Activated CD8-positive, alpha-beta memory T cell treated with anti-CD3 and anti-CD28 coated beads, Interleukin-2, amount 50 U/mL, for 24 hours (primary cell): ENCODE data around the gene TBL1X.
"Not testable (repeated sequence)": the region's sequence is repeated elsewhere in the genome, so short reads cannot be mapped to it uniquely, and the experiment has no call there.

ENCODE experiments used
- DNase-seq: peaks from one replicate; pipeline ENCODE4 v3.0.0-alpha.2; 2020; ENCODE audit errors: extremely low read depth

Gene TBL1X

DNA sequence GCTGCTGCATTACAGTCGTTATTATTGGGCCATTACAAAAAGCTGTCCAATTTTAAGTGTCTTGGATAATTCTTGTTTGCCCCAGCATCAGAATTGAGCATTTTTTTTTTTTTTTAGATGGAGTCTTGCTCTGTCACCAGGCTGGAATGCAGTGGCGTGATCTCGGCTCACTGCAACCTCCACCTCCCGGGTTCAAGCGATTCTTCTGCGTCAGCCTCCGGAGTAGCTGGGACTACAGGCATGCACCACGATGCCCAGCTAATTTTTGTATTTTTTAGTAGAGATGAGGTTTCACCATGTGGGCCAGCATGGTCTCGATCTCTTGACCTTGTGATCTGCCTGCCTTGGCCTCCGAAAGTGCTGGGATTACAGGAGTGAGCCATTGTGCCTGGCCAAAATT, 71.3 kb downstream of the TBL1X start:
- not testable (repeated sequence) for DNase-seq

DNA sequence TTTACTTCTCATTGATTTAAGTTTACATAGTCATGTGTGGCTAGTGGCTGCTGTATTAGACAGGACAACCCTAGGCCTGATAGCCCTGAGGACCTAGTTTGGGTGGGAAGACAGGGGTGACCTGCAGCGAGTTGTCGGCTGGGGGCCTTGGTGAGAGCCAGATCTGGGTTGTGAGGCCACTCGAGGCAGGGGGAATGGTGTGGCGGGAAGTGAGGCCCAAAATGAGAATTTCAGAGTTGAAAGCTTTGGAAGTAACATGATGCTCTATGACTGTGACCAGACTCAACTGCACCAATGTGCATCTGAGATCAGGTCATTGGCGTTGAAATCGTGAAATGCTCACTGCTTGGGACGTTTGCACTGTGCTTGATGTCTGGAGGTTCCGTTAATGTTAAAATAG, 72.9 kb downstream of the TBL1X start:
- DNase-seq = no peak

DNA sequence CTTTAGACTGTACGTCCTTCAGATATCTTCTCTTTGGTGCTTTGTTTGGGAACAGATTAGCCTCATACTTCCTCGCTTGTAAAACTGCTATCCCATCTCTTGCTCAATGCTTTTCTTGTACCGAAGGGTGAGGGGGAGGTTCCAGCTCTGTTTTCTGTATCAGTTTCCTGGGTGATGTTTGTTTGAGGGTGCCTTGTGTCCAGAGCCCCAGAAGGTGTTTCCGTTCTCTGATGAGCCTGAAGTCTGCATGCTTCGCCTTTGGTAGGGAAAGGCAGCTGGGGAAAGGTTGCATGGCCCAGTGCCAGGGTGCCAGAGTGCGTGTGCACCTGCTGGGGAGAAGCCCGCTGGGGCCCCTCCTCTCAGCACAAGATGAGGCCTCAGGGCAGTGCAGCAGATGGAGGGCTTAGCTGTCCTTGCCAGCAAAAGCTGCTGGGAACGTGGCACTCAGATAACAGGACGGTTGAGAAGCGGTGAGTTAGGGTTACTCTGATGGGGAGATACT, 73.7 kb downstream of the TBL1X start:
- no peak for DNase-seq

DNA sequence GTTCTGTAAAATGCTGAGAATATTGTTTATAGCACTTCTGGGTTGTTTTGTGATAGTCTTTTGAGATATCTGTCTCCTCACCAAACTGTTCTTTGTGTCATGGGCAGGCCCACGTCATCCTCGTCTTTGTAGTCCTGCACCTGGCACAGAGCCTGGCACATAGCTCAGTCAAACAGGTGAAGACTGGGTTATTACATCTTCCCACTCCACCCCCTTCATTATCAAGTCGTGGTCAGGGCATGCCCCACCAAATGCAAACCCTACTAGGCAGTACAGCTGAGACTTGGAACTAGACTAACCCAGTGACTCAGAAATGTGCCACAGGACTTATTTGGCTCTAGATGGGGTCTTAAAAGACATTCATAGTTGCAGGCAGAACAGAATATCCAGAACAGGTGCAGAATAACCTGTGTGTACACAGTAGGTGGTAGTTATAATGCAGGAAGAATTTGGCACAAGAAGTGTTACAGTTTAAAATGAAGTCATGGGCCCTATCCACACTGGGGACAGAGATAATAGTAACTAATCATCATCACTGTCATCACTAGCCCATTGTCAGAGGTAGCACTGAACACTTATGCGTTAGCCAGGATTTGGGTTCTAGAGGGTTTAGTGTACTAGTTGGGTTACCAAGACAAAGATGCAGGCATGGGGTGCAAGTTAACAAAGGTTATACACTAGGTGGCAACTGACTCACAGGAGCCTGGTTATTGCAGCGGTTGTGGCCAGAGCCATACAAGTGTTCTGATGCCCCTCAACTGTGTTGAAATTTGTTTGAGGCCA, 74.9 kb downstream of the TBL1X start:
- DNase-seq = no peak

DNA sequence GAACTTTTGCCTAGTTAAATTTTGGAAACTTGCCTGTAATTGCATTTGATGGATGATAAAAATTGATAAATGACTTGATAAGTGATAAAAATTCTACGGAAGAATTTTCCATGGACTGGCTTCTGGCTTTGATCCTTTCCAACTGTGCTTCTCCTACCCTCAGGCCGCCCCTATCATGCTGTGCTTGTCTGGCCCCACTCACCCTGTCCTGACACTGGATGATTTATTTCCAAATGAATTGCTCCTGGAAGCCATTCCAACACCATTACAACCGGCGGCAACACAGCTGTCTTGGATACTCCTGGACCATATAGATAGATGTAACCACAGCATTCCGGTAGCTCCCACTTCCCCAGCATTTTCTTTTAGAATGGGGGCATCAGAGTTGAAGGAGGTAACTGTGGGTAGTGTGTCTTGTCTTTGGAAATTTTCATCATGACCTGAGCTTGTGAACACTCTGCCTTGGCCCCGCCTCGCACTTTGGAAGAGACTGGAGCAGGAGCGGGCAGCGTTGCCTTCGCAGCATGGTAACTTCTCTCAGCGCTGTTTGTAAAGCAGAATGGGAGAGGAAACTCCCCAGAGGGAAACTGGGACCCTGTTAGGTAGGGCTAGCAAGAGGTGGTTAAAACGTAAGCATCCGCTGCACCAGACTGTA, 77.4 kb downstream of the TBL1X start:
- DNase-seq = no peak

DNA sequence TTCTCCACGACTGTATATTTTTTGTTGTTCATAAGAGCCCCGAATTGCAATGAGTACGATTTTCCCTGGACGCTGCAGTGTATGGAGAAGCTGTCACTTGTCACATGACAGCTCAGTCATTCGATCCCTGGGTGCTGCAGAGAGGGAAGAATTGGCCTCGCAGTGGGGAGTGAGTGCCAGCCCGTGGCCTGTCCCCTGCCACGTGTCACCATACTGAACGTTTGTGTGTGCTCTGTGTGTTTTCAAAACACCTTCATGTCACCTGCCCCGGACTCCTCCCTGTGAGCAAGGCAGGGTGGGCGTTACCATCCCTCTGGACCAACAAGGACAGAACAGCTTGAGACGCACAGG, 77.9 kb downstream of the TBL1X start:
- no peak for DNase-seq

DNA sequence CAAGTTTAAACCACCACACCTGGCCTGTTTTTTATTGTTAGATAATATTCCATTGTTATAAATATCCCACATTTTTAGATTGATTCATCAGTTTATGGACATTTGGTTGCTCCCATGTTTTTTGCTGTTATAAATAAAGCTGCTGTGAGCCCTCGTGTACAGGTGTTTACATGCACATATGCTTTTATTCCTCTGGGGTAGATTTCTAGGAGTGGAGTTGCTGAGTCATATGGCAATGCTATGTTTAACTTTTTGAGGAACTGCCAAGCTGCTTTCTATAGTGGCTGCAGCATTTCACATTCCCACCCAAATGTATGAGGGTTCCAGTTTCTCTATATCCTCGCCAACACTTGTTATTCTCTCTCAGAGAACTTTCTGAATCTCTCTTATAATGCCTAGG, 90.5 kb downstream of the TBL1X start:
- DNase-seq = no peak

DNA sequence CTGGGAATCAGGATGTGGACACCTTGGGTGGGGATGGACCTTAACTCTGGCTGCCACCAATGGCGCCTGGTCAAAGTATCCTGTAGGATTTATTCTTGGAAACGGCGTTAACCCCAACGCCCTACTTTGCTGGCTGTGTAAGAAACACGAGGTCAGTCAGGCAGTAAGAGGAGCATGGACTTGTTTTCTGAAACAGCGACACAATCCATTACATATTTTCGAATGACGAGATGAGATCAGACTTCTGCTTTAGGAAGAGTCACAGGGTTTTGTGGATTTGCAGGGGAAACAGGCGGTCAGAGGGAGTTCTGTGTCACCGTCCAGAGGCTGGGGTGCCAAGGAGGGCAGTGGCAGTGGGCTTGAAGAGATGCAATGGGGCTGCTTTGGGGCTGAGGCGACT, 92.2 kb downstream of the TBL1X start:
- no peak for DNase-seq

DNA sequence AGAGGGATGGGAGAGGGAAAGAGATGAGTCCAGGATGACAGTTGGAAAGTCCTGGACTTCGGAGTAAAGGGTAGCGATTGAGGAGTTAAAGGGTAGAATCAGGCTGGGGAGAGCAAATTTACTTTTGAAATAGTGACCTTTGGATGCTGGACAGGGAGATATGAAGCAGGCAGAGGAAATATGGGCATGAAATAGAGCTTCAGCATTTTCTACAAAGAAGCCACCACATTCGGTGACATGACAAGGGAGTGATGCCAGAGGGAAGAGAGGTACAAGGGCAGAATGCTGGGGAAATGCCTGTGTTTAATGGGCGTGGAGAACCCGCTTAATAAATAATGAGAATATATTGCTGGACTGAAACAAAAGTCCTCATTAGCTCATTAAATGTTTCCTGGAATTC, 92.7 kb downstream of the TBL1X start:
- no peak for DNase-seq

DNA sequence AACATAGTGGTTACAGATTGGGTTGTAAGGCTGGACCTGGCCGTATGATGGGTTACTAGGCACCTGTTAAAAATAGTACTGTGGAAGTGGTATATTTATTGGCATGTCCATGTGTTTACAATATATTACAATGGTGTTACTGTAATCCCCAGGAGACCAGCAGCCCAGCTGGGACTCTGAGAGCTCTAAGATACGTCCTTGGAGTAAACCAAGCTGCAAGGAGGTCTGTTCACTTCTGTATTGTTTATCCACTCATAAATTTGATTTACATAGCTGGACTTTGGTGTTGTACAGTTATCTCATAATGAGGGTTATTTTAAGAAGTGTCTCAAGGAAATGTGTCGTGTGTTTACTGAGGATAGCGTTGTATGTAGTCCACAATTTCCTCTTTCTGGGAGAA, 93.8 kb downstream of the TBL1X start:
- DNase-seq = no peak

DNA sequence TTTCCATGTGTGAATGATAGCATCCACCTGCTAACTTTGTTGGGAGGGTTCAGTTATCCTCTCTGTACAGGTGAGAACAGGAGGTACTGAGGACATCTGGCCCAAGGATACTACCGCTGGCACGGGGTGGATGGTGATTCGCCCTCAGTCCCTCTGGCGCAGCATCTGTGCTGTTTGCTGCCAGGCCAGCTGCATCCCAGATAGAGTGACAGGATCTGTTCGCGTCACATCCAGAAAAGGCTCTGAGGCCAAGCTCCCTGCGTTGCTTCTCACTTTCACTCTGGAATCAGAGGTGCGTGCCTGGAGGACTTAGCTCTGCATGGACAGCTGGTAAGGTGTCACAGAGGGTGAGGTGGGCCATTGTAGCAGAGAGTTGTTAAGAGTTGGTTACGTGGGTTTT, 95.4 kb downstream of the TBL1X start:
- no peak for DNase-seq

DNA sequence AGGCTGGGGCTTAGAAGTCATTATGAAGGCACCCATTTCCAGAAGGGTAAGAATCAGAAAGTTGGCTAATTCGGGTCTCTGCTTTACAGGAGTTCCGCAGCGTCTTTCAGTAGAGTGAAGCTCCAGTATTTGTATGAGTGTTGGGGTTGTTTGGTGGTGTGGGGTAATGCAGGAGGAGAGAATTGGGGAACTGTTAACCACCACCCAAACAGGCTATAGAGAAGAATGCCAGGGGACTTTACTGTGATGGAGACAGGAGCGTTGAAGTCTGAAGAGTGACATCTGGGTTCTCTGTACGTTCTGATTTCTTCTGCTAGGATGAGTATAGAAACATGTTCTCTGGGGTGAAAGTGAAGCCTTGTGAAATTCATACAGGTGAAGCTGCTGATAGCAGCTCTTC, 96.3 kb downstream of the TBL1X start:
- no peak for DNase-seq

DNA sequence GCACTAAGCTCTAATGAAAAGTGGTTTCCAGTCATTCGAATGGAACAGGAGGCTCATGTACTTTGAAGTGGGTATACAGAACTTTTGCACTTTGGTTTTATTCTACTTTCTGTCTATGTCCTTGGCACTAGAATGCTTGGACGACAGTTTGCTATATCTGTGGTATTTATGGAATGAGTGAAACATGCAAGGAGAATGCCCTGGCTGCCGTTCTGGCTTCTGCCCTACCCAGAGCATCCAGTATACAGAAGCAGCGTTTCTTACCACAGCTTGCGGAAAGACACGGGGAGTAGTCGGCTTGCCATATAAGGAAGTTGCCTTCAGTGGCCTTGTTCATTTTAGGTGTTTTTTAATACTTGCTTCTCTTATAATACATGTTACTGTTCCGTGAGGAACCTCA, 98.0 kb downstream of the TBL1X start:
- no peak for DNase-seq

DNA sequence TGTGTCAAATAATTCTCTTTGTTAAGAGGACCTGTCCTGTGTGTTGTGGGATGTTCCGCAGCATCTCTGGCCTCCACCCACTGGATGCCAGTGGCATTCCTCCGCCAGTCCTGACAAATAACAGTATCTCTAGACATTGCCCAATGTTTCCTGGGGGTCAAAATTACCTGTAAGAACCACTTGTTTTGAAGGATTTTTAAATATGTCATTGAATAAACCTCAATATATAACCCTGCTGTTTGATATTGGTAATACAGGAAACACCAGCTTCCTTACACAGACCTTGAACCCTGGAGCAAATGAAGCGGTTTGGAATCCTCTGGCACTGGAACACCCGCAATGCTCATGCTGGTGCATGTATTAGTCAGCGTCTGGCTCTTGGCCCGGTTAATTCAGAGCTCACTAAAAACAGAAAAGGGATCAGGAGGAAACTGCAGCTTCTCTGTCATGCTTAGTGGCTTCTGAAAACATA, 101.3 kb downstream of the TBL1X start:
- no peak for DNase-seq

DNA sequence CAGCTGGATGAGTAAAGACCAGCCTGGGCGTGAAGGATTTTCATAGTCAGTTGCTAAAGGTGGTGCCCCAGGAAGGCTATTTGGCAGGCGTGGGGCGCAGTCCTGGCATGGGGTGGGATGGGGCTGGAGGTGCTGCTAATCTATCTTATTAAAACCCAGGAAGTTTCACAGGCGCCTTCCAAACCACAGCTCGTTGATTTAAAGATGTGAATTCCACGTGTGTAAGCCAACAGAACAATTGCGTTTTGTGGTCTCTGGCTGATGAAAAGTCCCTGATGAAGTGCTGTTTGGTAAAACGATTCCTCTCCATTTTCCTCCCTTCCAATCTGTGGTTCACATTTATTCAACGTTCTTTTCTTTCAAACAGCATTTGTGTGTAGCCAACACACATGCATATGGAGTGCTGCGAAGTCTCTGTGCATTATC, 105.0 kb downstream of the TBL1X start:
- no peak for DNase-seq

DNA sequence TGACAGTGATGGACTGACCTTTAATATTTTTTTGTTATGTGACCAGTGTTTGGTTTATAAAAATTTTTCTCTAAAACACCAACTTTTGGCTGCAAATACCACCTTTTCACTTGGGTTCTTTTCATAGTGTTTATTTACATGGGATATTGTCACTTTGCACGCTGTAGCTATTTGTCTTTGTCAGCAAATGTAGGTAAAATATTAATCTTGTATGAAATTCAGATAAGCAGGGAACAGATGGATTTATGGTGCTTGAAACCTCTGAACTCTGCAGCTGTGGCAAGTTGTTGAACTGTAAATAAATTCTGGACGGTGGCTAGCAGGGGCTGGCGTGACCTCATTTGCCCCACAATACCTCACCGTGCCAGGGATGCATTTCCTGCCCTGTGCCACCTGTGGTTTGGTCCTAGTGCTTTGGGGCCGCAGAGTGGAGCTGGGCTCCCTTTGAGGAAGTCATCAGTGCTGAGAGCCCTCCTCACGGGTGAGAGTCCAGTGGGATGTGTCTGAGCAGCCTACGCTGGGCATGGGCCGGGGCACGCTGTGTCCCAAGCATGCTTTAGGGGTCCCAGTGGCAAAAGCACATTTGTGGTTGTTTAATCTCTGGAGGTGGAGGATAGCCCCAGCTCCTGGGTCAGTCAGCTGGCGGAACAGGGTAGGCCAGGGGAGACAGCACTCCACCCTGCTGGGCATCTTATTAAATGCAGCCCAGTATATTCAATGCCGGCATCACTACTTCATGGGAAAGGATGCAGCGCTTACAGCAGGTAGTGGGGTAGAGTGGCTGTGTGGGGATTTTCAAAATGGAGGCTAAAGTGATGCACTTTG, 108.6 kb downstream of the TBL1X start:
- no peak for DNase-seq

DNA sequence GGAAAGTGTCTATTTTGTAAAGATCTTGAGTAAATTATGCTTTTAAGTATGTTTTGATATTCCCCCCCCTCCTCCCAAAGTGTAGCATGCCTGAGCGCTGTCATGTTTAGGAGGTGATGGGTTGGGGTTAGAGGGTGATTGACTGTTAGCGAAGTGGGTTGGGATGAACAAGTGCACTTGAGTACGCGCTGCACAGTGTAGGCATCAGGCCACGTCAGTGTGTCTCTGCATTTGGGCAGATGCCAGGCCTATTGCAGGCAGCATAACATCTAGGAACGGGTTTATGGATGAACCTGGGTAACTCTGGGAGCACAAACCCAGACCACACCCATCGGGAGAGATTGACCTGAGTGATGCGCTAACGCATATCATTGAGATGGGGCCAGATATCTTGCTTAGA, 111.2 kb downstream of the TBL1X start:
- DNase-seq = no peak

DNA sequence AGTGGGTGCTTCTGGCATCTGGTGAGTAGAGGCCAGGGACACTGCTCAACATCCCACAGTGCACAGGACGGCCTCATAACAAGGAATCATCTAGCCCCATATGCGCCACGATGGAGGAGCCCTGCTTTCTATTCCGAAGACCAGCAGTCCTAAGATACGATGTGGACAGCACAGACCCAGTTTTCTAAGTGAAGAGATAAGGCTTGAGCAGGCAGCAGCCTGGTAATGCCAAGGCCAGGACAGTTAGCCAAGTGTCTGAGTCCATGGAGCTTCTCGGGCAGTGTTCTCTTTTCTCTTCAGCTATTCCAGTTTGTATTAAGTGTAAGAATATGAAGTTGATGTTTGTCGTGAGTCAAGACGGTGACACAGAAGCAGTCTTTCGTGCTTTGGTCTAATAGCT, 112.7 kb downstream of the TBL1X start:
- no peak for DNase-seq

DNA sequence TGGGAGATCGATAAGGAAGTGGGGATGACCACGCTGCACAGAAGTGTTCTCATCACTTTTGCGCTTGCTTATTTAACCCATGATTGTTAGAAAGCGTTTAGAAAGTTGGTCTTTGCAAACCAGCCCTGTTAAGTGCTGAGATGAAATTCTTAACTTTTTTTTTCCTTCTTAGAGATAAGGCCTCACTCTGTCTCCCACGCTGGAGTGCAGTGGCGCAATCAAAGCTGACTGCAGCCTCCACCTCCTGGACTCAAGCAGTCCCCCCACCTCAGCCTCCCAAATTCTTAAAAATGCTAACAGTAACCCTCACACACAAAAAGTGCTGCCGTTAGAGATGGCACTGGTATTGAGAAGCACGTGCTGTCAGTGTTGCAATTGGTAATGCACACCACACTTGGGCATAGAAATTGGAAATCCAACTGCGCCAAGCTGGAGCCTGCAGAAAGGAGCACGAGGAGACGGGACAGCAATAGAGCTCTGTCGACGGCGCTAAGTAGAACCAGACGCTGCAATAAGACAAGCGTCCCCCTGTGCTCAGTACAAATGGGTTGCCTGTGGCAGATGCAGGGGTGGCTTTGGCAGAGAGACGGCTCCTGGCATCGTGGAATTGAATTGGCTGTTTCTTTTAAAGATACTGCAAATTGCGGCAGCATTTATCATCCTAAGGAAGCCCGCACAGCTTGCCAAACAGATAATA, 113.4 kb downstream of the TBL1X start:
- DNase-seq = no peak

DNA sequence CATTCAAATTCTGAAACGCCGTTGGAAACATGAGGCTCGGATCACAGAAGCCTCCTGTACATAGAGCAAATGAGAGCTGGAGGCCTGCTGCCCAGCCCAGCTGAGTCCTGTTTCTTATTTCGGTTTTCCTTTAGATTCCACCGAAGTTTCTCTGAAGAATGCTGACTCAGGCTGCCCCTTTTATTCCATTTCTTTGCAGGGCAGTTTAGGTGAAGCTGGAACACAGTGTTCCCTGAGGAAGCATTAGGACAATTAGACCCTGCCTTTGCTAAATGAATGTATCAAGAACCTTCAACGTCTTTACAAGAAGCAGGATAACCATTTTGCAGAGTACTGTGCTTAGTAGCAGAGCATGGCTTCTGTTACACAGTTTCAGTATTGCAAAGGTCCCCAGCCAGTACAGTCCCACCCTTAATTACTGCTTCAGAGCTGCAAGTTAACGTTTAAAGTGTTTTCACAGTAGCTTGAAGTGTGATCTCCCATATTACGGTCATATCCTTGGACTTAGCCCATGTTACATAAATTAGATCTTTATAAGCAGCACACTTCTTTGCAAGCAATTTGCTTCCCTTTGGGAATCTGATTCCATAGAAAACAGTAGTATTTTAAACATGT, 117.0 kb downstream of the TBL1X start:
- DNase-seq = no peak

DNA sequence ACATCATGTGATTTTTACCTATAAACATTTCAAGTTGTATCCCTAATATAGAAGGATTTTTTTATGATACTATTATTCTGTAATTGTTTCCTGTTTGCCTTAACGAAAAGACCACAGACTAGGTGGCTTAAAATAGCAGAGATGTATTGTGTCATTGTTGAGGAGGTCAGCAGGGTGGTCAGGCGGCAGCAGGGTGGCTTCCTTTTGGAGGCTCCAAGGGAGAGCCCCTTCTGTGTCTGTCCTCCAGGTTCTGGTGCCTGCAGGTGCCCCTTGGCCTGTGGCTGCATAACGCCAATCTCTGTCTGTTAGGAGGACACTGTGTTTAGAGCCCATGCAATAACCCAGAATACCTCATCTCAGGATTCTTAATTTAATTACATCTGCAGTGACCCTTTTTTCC, 118.1 kb downstream of the TBL1X start:
- no peak for DNase-seq

DNA sequence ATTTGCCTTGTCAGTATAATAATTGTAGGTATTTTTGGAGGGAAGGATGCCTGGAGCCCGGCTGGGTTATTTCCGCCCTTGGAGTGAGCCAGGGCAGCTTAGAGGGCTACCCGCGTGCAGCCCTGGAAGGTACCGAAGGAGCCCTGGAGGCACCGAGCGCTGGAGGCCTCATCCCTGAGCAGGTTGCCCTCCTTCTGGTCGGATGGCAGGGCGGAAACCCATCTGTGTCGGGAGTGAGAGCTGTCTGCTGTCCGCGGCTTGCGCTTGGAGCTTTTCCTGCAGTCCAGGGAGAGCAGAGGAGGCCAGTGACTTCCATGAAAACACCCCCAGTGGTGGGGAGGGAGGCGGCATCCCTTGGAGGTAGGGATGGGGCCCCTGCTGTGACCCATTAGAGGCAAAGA, 122.1 kb downstream of the TBL1X start:
- DNase-seq = no peak
